Endothelial cell of umbilical vein (primary cell): ENCODE measurements around the gene CLCN5. TPM values are rescaled to one million over a fixed set of nuclear protein-coding genes. Genes with fewer than 3 reads are reported as not detected.
A peak's percentile ranks its signal among the peaks of the same experiment; 100 is the strongest.

ENCODE experiments used
- BruUV-seq: library from RNA; stranded (reverse); fragments of 400-500 nt; replicated peaks from 2 replicates; lab custom pipeline; 2021; lab: Mats Ljungman, UMichigan
- CTCF ChIA-PET: fragments of 300-600, 350-600 bp; sonication (Branson Sonifier 250); formaldehyde crosslinking; loops from one replicate; lab custom pipeline; 2021; ENCODE audit warnings: antibody characterized with exemption, inconsistent platforms; lab: Charles Lee
- POLR2A ChIA-PET: fragments of 300-600, 350-600 bp; sonication (Branson Sonifier 250); formaldehyde crosslinking; loops from one replicate; lab custom pipeline; 2021; ENCODE audit warnings: antibody characterized with exemption, inconsistent platforms; lab: Charles Lee
- DNase-seq: peaks from one replicate; pipeline ENCODE4 v3.0.0-alpha.2; 2011; ENCODE audit warnings: low read depth, low spot score
- FAIRE-seq: peaks from 2 replicates; lab custom pipeline; 2011; peaks lifted over from hg19 to GRCh38; lab: Jason Lieb, UNC
- H2AFZ ChIP-seq: 2 replicates; pipeline ENCODE4 v1.6.0; 2012; ENCODE audit warnings: low read depth, low read length, control low read depth, inconsistent platforms
- H3K27ac ChIP-seq: 2 replicates; pipeline ENCODE4 v1.5.1; 2011; ENCODE audit warnings: low read depth, mild to moderate bottlenecking, control low read depth, low read length, moderate library complexity; ENCODE audit not compliant: insufficient read depth
- H3K27me3 ChIP-seq, 2 experiments: 2 replicates each; pipeline versions ENCODE4 v1.6.0 to v1.6.1; 2011; ENCODE audit warnings: low read length in 2 of 2, mixed read lengths in 1 of 2; ENCODE audit not compliant: control insufficient read depth in 2 of 2, insufficient read depth in 2 of 2
- H3K36me3 ChIP-seq, 2 experiments: 2 replicates in 1 of 2; 3 replicates in 1 of 2; pipeline ENCODE4 v1.5.1; 2011; ENCODE audit warnings: low read length in 2 of 2, mild to moderate bottlenecking in 1 of 2, moderate library complexity in 1 of 2; ENCODE audit not compliant: control insufficient read depth in 2 of 2, insufficient read depth in 2 of 2; ENCODE audit errors: extremely low read depth in 1 of 2
- H3K4me1 ChIP-seq: 3 replicates; pipeline ENCODE4 v1.5.1; 2011; ENCODE audit warnings: mild to moderate bottlenecking, low read length; ENCODE audit not compliant: control insufficient read depth, insufficient read depth; ENCODE audit errors: extremely low read depth
- H3K4me2 ChIP-seq: 2 replicates; pipeline ENCODE4 v1.6.1; 2011; ENCODE audit warnings: low read length, control low read depth, mixed read lengths; ENCODE audit not compliant: insufficient read depth
- H3K4me3 ChIP-seq, 3 experiments: fragments of 200-600 bp in 1 of 3; sonication (generic), shearing (Covaris generic) in 1 of 3; replicated peaks in 1 of 3; 2 replicates each; pipeline ENCODE4 v1.5.1; 2011 to 2016; ENCODE audit warnings: control low read depth in 3 of 3, low read length in 3 of 3, mild to moderate bottlenecking in 2 of 3, inconsistent platforms in 1 of 3, low read depth in 1 of 3, moderate library complexity in 1 of 3; ENCODE audit not compliant: insufficient read depth in 1 of 3
- H3K79me2 ChIP-seq: 2 replicates; pipeline ENCODE4 v1.6.0; 2012; ENCODE audit warnings: low read length, inconsistent platforms; ENCODE audit not compliant: control insufficient read depth, insufficient read depth
- H3K9ac ChIP-seq: replicated peaks from 2 replicates; pipeline ENCODE3; 2011; ENCODE audit warnings: low read length, control low read depth; ENCODE audit not compliant: insufficient read depth; ENCODE audit errors: extremely low read depth
- H3K9me1 ChIP-seq: replicated peaks from 3 replicates; pipeline ENCODE4 v1.6.0; 2011; ENCODE audit warnings: mild to moderate bottlenecking, low read length; ENCODE audit not compliant: control insufficient read depth, insufficient read depth; ENCODE audit errors: extremely low read depth
- H3K9me3 ChIP-seq: replicated peaks from 2 replicates; pipeline ENCODE4 v1.5.1; 2012; ENCODE audit warnings: low read length, inconsistent platforms; ENCODE audit not compliant: control insufficient read depth, insufficient read depth
- H4K20me1 ChIP-seq: replicated peaks from 2 replicates; pipeline ENCODE3; 2011; ENCODE audit warnings: mild to moderate bottlenecking, low read length; ENCODE audit not compliant: control insufficient read depth, insufficient read depth; ENCODE audit errors: extremely low read depth
- CTCF ChIP-seq, 2 donors: IDR thresholded peaks; 1 replicate in 1 of 2; 2 replicates in 1 of 2; pipeline ENCODE4 v1.5.1; 2011; ENCODE audit warnings: low read length in 2 of 2, mild to moderate bottlenecking in 2 of 2, moderate library complexity in 2 of 2, control low read depth in 1 of 2, inconsistent platforms in 1 of 2, low read depth in 1 of 2; ENCODE audit not compliant: insufficient read depth in 1 of 2; ENCODE audit errors: extremely low read depth in 1 of 2
- EZH2 ChIP-seq: IDR thresholded peaks from 2 replicates; pipeline ENCODE4 v1.6.1; 2012; ENCODE audit warnings: borderline replicate concordance, low read depth, mild to moderate bottlenecking, moderate library complexity, low read length, inconsistent platforms; ENCODE audit not compliant: severe bottlenecking
- FOS ChIP-seq: IDR thresholded peaks from 2 replicates; pipeline ENCODE4 v1.6.1; 2011; ENCODE audit warnings: mild to moderate bottlenecking, low read length, moderate library complexity, borderline replicate concordance; ENCODE audit not compliant: insufficient read depth
- GATA2 ChIP-seq: IDR thresholded peaks from 2 replicates; pipeline ENCODE4 v1.7.0; 2011; ENCODE audit warnings: low read depth, mild to moderate bottlenecking, moderate library complexity, mixed read lengths, low read length; ENCODE audit not compliant: insufficient read length, insufficient read depth
- JUN ChIP-seq: IDR thresholded peaks from 2 replicates; pipeline ENCODE4 v1.6.1; 2011; ENCODE audit warnings: borderline replicate concordance, low read depth; ENCODE audit not compliant: insufficient read length, insufficient read depth
- MAX ChIP-seq: IDR thresholded peaks from 2 replicates; pipeline ENCODE4 v1.6.1; 2011; ENCODE audit not compliant: insufficient read depth, insufficient read length
- MYC ChIP-seq: IDR thresholded peaks from one replicate; pipeline ENCODE4 v1.6.1; 2011; ENCODE audit warnings: mild to moderate bottlenecking, low read depth, low read length
- POLR2A ChIP-seq: IDR thresholded peaks from 2 replicates; pipeline ENCODE4 v1.6.1; 2012; ENCODE audit warnings: low read depth, mild to moderate bottlenecking, control low read depth, low read length
- POLR2AphosphoS5 ChIP-seq: IDR thresholded peaks from 2 replicates; pipeline ENCODE4 v1.6.1; 2012; ENCODE audit warnings: low read depth, mild to moderate bottlenecking, control low read depth, low read length, moderate library complexity; ENCODE audit not compliant: insufficient read depth
- dilution Hi-C: fragments of 300-500 bp; cut with MboI; formaldehyde crosslinking; loops from one replicate; pipeline ENCODE4 v1.15.0; 2019; ENCODE audit warnings: low sequenced_read_pairs; ENCODE audit not compliant: extremely low pct_ligation_motif_present
- intact Hi-C: fragments of 100-400 bp; cut with micrococcal nuclease; formaldehyde crosslinking; loops from one replicate; pipeline ENCODE4 v1.10.0; 2022
- polyA plus RNA-seq, 4 experiments: library from polyadenylated mRNA; depleted of rRNA in 3 of 4; stranded (reverse) in 3 of 4; unstranded in 1 of 4; fragments of >200 nt; gene quantifications; 2 replicates each; pipeline versions ENCODE4 v1.2.1 to v1.2.3, GENCODE V29; 2011 to 2012; ENCODE audit warnings: missing spikeins in 1 of 4
- total RNA-seq: library from RNA; stranded (reverse); gene quantifications from 2 replicates; pipeline ENCODE4 v1.2.3, GENCODE V29; 2021

Gene CLCN5
- total and polyA plus RNA-seq, 2 donors (not counting 3 experiments of a cell fraction or from before 2014, with no cell fraction given): 3.1 to 12.9 TPM

GRCh38 chrX:49970674-49971073, 48.3 kb downstream of the CLCN5 start:
- Histone ChIP-seq H2AFZ (no peak overlapping the region), H3K9me3 (no peaks in the 10 kb centered on the region), H3K4me1 (no peaks in the 10 kb centered on the region), H3K36me3 (no peaks in the 10 kb centered on the region), H3K4me3 (no peak overlapping the region), H4K20me1 (no peaks in the 10 kb centered on the region), H3K79me2 (no peaks in the 10 kb centered on the region), H3K9ac (no peak overlapping the region), H3K9me1 (no peaks in the 10 kb centered on the region), H3K4me2 (no peak overlapping the region), H3K27ac (no peak overlapping the region), H3K27me3 (no peaks in the 10 kb centered on the region)
- no TSS peak for BruUV-seq
- ChIA-PET CTCF (no interaction called here), POLR2A (no interaction called here)
- TF ChIP-seq MYC (no peak), POLR2A (no peak)
- FAIRE-seq (no peak), DNase-seq (no peak)
- intact Hi-C loops: no loop called here
- dilution Hi-C loops: no loop called here

- no TSS peak for BruUV-seq
- Histone ChIP-seq H3K79me2 (no peaks in the 10 kb centered on the region), H3K4me2 (no peak overlapping the region), H4K20me1 (no peaks in the 10 kb centered on the region), H3K4me3 (no peak overlapping the region), H3K27ac (no peak overlapping the region), H3K27me3 (no peaks in the 10 kb centered on the region), H3K9me3 (no peaks in the 10 kb centered on the region), H2AFZ (no peak overlapping the region), H3K4me1 (no peaks in the 10 kb centered on the region), H3K9ac (no peak overlapping the region), H3K36me3 (no peaks in the 10 kb centered on the region), H3K9me1 (no peaks in the 10 kb centered on the region)
- FAIRE-seq: peak; percentile 28
- POLR2A ChIA-PET: no interaction called here
- DNase-seq: no peak
- CTCF ChIA-PET: no interaction called here
- TF ChIP-seq MAX (no peak), POLR2AphosphoS5 (no peak), MYC (no peak), GATA2 (no peak), POLR2A (no peak), FOS (no peak), JUN (no peak), EZH2 (no peak), CTCF (IDR thresholded peaks at IDR 0.05; ENCODE audit: extremely low read depth in 1 of 2, insufficient read depth in 1 of 2, low read depth in 1 of 2, low read length in 2 of 2) (no peak)
- intact Hi-C loops: loop anchor here (2.0 kb wide), 1 partner anchor 14 kb away; no protein-coding TSS in a partner anchor
- dilution Hi-C loops: no loop called here
Observed at GRCh38 chrX:49972328-49972860, 50.0 kb downstream of the CLCN5 start.
